Neural crest cell (in vitro differentiated cells): ENCODE data around the gene MT1HL1. TPM values are rescaled to one million over a fixed set of nuclear protein-coding genes. Genes with fewer than 3 reads are reported as not detected.

ENCODE experiments used
- DNase-seq: peaks from one replicate; pipeline ENCODE4 v3.0.0; 2021; ENCODE audit warnings: low read depth, mixed read lengths, low spot score
- H3K27ac Mint-ChIP-seq: one replicate; pipeline ENCODE4 v1.8.0; 2021; ENCODE audit warnings: mild to moderate bottlenecking, mixed read lengths; ENCODE audit not compliant: unreplicated experiment
- H3K27me3 Mint-ChIP-seq: 2 replicates; pipeline ENCODE4 v1.8.0; 2021; ENCODE audit warnings: low read depth, mild to moderate bottlenecking, mixed read lengths
- H3K36me3 Mint-ChIP-seq: 2 replicates; pipeline ENCODE4 v1.8.0; 2021; ENCODE audit warnings: low read depth, mild to moderate bottlenecking, mixed read lengths
- H3K4me1 Mint-ChIP-seq: 2 replicates; pipeline ENCODE4 v1.8.0; 2021; ENCODE audit warnings: mixed read lengths
- H3K4me3 Mint-ChIP-seq: one replicate; pipeline ENCODE4 v1.8.0; 2021; ENCODE audit warnings: mild to moderate bottlenecking, mixed read lengths
- H3K9me3 Mint-ChIP-seq: 2 replicates; pipeline ENCODE4 v1.8.0; 2021; ENCODE audit warnings: mixed read lengths
- total RNA-seq: library from RNA; stranded (reverse); gene quantifications from 2 replicates; pipeline ENCODE4 v1.2.1, GENCODE V29; 2021
- TF ChIP-seq, protein P1 (sequence below): fragments of 200-600 bp; sonication (generic); conservative IDR thresholded peaks from 2 replicates; pipeline ENCODE4 v1.5.0; 2021; ENCODE audit warnings: antibody characterized with exemption, mild to moderate bottlenecking

Gene MT1HL1
- total RNA-seq, 1 donor from 2014 or later = not detected

DNA sequence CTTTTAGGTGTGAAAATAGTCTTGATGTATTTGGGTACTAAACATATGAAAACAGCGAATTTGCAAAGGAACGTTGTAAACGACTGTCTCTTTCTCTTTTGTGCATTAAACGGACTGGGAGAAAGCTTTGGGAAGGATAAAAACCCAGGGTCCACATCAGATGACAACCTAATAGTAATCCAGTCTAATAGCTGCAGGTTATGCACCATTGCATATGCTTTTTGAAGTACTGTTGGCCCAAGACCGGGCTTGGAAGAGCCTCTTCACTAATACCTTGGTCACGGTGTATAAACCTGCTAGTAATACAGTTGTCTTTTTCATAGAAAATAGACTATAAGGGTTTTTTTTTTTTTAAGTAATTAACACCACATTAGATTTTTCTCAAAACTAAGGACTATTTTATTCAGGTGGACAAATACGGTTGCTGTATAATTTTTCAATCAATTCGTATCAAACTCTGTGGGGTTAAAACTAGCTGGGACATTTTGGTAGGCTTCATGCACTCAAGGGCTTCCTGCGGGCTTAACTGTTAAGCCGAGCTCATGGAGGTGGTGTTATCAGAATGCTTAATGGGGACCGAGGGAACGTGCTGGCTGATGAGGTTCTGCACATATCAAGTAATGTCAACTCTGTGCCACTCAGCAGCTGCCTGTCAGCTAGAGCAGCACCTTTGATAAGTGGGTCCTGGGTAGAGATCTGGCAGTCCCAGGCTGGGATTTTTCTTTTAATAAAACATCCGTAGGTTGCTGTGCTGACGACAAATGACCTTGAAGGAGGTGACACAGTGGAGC is 39.8 kb upstream of the MT1HL1 start:
- DNase-seq = no peak
- no peak overlapping the region for H3K27ac Mint-ChIP-seq

DNA sequence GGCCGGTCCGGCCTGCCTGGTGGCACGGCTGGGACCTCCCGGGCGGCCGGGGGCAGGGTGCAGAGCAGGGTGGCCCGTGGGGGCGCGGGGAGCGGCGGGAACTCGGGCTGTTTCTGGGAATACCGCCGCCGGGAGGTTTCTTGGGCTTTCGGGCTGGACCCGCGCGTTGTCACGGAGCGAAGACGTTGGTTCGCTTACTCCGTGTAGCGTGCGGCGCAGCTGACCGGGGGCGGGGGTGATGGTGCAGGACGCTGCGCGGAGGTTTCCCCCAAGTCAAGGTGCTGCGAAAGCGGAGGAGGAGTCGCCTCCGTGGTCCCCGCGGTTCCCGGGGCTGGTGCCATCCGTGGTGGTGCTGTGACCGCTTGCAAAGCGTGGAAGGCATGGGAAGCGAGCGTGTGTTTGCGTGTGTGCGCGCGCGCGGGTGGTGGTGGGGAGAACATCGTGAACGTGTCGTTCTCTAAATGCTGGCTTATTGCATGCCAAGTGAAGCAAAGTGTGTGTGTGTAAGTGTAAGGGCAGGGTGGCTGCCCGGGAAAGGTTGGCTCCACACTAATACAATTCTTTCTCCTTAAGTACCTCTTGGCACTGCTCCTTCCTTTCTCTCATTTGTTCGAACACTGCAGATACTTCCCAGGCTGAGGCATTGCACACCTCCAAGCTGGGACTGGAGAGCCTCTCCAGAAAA is 38.8 kb upstream of the MT1HL1 start:
- Mint-ChIP-seq H3K36me3 (no peaks in the 10 kb centered on the region), H3K27ac (no peak overlapping the region), H3K9me3 (no peaks in the 10 kb centered on the region), H3K27me3 (peaks cover 50% of the 10 kb centered on the region), H3K4me3 (peak overlapping the region; percentile 70), H3K4me1 (peaks cover 12% of the 10 kb centered on the region)
- TF ChIP-seq, protein P1, sequence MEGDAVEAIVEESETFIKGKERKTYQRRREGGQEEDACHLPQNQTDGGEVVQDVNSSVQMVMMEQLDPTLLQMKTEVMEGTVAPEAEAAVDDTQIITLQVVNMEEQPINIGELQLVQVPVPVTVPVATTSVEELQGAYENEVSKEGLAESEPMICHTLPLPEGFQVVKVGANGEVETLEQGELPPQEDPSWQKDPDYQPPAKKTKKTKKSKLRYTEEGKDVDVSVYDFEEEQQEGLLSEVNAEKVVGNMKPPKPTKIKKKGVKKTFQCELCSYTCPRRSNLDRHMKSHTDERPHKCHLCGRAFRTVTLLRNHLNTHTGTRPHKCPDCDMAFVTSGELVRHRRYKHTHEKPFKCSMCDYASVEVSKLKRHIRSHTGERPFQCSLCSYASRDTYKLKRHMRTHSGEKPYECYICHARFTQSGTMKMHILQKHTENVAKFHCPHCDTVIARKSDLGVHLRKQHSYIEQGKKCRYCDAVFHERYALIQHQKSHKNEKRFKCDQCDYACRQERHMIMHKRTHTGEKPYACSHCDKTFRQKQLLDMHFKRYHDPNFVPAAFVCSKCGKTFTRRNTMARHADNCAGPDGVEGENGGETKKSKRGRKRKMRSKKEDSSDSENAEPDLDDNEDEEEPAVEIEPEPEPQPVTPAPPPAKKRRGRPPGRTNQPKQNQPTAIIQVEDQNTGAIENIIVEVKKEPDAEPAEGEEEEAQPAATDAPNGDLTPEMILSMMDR = no peak
- peak; percentile 4 for DNase-seq

More for the DNA sequence above, 39.8 kb upstream of the MT1HL1 start:
- H3K4me1 Mint-ChIP-seq = peaks cover 12% of the 10 kb centered on the region
- H3K27me3 Mint-ChIP-seq = peaks cover 50% of the 10 kb centered on the region
- H3K36me3 Mint-ChIP-seq = no peaks in the 10 kb centered on the region
- peak overlapping the region; percentile 70 for H3K4me3 Mint-ChIP-seq
- TF ChIP-seq, protein P1 = no peak
- H3K9me3 Mint-ChIP-seq = no peaks in the 10 kb centered on the region

DNA sequence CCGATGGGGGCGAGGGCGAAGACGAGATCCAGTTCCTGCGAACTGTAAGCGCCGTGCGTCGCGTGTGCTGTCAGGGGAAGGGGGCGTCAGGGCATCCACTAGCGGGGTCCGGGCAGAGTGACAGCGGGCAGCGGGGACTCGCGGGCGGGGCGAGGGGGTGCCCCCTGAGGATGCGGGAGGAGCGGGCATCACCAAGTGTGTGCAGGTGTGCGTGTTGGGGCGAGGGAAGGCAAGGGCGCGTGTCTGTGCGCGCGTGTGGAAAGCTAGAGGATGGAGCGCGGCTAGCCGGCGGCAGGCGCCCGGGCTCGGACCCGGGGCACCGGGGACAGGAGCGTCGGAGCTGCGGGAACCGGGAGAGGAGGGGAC is 38.3 kb upstream of the MT1HL1 start:
- Mint-ChIP-seq H3K27me3 (peaks cover 50% of the 10 kb centered on the region), H3K4me3 (peak overlapping the region; percentile 54), H3K27ac (no peak overlapping the region), H3K4me1 (peaks cover 12% of the 10 kb centered on the region), H3K9me3 (no peaks in the 10 kb centered on the region), H3K36me3 (no peaks in the 10 kb centered on the region)
- DNase-seq = no peak
- TF ChIP-seq, protein P1 = no peak

DNA sequence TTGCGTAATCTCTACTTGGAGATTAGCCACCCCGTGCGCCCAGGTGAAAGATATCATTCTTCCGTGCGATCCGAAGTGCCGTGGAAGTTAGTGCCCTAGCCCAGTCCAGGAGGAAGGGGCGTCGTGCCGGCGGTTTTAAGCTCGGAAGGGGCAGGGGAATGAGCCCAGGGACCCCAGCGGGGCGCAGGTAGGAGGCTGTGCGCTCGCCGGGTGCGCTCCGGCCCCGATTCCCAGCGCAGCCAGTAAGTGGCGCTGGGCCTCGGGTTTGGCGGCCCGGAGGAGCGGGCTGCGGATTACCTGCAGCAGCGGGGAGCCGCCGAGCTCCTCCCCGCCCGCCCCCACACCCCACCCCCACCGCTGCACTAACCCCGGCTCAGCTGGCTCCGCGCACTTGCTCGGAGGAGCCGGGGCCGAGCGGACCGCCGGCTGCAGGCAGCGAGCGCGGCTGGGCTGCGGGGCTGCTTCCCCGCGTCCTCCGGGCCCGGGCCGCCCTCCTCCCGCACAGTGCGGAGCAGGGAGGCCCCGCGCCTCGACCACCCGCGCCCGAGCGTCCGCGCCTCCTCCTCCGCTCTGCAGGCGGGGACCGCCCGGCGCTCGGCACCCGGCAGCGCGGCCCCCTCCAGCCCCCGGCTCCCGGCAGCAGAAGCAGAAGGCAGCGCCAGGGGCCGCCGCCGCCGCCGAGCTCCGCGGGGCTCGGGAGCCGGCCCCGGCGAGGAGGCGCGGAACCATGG is 37.7 kb upstream of the MT1HL1 start, which contains the start of gene RYR2:
Gene RYR2 (plus strand): TSS at position 390 of the 731 bp plus-strand sequence. CDS start 338 bp downstream, at position 728.
- H3K36me3 Mint-ChIP-seq = no peaks in the 10 kb centered on the region
- peak within 1 kb of the TSS; percentile 86 for H3K4me3 Mint-ChIP-seq
- TF ChIP-seq, protein P1 = peak; percentile 70
- no peak within 1 kb of the TSS for H3K27ac Mint-ChIP-seq
- no peaks in the 10 kb centered on the region for H3K9me3 Mint-ChIP-seq
- peaks cover 12% of the 10 kb centered on the region for H3K4me1 Mint-ChIP-seq
- H3K27me3 Mint-ChIP-seq = peaks cover 50% of the 10 kb centered on the region
- peak; percentile 31 for DNase-seq

DNA sequence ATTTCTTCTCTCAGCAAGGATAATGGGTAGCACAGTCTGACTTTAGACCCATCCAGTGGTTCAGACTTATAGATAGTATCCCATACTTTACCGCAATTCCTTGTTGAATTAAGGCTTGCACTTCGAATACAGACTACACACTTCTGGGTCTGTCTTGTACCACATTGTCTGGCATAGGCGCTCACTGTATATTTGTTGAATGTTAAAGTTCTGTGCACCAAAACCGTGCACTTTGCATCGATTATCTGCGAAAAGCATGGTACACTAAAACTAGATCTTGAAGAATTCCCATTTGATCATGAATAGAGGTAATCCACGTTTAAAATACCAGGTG is 37.2 kb upstream of the MT1HL1 start:
- TF ChIP-seq, protein P1 = no peak
- peak overlapping the region; percentile 86 for H3K4me3 Mint-ChIP-seq
- no peak overlapping the region for H3K27ac Mint-ChIP-seq
- no peaks in the 10 kb centered on the region for H3K9me3 Mint-ChIP-seq
- DNase-seq = no peak
- H3K36me3 Mint-ChIP-seq = no peaks in the 10 kb centered on the region
- H3K27me3 Mint-ChIP-seq = peaks cover 50% of the 10 kb centered on the region
- H3K4me1 Mint-ChIP-seq = peaks cover 12% of the 10 kb centered on the region
